CD4-positive, alpha-beta T cell treated with Interferon gamma for 1 hour (primary cell): ENCODE measurements around the gene TAAR5.
"Not testable (repeated sequence)": the region's sequence is repeated elsewhere in the genome, so short reads cannot be mapped to it uniquely, and the experiment has no call there.

Experiments used
- DNase-seq: peaks from one replicate; pipeline ENCODE4 v3.0.0-alpha.2; 2020

TAAR5 gene

GRCh38 chr6:132569170-132569569, 20.4 kb downstream of the TAAR5 start:
- no peak for DNase-seq

- no peak for DNase-seq
Observed at GRCh38 chr6:132568611-132569010, 20.9 kb downstream of the TAAR5 start.

DNA sequence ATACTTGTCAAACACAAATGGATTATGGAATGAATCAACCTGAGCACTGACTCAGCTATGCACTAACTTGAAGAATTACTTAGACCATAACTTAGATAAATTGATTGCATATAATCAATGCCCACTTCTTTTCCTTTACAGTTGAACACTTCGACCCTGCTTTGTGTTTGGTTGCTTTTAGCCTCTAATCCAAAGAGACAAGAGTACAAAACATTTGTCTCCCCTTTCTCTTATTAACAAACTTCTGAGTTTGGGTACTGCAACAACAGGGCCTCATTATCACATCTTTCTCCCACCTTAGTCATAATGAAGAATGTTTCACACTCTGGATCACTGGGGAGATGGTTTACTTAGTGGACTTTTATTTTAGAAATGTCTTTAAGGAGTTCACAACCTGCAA, 22.0 kb downstream of the TAAR5 start:
- DNase-seq = no peak

- no peak for DNase-seq
Observed at GRCh38 chr6:132566404-132566803, 23.1 kb downstream of the TAAR5 start.

DNA sequence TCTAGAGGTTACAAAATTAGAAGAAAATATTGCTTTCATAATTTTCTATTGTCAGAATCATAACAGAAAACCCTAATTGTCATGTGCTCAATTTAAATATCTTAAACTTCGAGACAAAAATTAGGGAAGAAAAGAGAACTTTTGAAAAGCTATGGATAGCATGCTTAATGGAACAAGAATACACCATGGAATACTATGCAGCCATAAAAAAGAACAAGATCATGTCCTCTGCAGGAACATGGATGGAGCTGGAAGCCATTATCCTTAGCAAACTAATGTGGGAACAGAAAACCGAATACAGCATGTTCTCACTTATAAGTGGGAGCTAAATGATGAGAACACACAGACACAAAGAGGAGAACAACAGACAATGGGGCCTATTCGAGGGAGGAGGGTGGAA, 29.5 kb downstream of the TAAR5 start:
- not testable (repeated sequence) for DNase-seq

DNA sequence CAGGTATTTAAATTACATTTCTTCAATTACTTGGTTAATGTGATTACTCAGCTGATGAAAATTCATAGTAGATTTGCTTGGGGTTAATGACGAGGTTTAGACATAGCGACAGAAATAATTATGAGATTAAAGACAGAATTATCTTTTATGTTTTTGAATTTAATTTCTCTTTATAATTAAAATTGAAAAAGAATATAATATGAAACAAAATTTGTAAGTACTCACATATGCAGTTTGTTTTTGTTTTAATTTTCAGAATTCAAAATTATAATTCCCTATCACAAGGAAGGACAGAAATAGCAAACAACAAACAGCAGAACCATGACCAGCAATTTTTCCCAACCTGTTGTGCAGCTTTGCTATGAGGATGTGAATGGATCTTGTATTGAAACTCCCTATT, 37.2 kb downstream of the TAAR5 start, which contains the start of gene TAAR8:
Gene TAAR8, plus strand, starts transcription at position 301 of the 400 bp plus-strand sequence. Its CDS starts 21 bp downstream, at position 322.
- no peak for DNase-seq

DNA sequence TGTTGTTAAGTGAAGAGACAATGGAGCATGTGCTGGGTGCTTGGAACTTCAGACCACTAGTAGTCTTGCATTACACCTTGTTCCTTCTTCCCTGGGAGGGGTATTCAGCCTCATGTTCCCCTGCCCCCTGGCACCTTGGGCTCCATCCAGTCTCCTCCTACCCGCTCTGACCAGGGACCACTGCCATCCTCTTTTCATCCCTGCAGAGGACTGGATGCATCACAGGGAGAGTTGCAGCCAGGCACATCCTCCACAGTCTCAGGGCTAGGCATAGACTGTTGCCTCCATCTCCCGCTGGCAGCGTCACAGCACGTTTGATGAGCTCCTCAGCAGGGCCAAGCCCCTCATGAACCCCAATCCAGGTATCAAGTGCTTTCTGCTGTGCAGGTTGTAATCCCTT, 38.3 kb downstream of the TAAR5 start:
- no peak for DNase-seq

GRCh38 chr6:132548746-132549463, 40.6 kb downstream of the TAAR5 start:
- DNase-seq = no peak

DNA sequence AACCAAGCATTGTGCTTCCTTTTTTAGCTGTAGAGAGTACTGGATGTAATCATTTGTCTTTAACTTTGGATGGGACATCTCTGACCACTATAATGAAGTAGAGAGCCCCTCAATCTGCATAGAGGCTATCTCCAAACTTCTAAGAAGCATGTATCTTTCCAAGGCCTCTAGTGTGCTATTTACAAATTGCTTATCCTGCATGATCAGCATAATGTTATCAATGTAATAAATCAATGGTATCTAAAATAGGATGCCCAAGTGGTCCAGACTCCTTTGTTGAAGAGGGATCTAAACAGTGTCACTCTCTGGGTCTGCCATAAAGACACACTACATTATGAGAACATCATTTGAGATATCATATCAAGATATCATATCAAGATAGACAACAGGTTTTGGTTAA, 44.7 kb downstream of the TAAR5 start:
- no peak for DNase-seq
